HG03280 (cell line): ENCODE results near the gene SH3TC1.

Source experiments
- ATAC-seq: cut with Tn5 transposase; IDR thresholded peaks from one replicate; pipeline ENCODE4 v1.9.1; 2021; ENCODE audit warnings: mild to moderate bottlenecking, moderate library complexity; ENCODE audit not compliant: unreplicated experiment

Gene SH3TC1

DNA sequence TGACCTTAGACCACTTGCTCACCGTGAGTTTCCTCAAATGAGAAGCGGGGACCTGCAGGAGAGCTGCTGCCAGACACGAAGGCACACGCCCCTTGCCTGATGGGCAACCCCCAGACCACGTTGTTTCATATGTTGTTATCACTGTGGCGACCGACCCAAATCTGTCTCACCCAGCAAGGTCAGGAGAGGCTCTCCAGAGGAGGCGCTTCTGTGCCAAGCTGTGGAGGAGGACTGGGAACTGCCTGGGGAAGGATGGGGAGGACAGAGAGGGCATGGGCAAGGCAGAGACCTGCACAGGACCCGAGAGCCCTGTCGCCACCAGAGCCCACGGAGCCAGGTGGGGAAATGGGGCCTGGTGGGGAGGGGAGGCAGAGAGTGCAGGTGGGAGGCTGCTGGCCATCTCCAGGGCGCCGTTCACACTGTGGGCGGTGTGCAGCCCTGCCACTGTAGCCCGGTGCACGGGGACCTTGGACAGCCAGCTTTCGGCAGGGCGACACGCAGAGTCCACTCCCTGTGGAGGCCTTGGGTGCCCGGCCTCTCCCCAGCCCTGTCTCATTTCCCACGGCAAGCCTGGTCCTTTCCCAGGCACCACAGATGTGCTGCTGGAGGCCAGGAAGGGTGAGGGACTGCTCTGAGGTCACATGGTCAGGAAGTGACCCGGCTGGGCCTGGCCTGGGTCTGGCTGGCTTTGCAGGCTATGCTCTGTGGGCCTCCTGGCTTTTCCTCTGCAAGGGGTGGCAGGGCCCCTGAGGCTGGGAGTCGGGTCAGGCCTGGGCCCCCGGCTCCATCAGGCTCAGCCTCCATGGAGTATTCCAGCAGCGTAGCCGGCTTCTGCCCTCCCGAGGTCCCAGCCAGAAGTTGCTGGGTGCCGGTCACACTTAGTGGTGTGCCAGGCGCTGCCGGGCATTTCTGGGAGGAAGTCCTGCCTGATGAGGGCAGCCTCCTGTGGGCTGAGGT is 73.7 kb downstream of the SH3TC1 start:
- ATAC-seq = no peak

DNA sequence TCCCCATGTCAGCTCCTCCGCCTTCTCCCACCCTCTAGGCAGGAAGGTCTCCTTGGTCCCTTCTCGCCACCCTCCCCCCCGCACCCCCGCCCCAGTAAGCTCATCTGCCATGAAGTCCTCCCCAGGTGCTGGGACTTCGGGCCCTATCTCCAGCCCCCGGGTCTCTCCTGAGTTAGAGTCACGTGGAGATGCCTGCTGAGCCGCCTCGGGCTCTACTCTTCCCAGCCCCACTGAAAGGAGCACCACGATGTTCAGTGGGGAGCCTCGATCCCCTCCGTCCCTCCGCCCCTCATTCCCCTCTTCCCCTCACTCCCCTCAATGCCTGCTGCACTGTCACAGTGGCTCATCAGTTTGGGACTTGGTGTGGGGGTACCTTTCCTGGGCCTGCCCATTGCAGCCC is 74.4 kb downstream of the SH3TC1 start:
- ATAC-seq = no peak

DNA sequence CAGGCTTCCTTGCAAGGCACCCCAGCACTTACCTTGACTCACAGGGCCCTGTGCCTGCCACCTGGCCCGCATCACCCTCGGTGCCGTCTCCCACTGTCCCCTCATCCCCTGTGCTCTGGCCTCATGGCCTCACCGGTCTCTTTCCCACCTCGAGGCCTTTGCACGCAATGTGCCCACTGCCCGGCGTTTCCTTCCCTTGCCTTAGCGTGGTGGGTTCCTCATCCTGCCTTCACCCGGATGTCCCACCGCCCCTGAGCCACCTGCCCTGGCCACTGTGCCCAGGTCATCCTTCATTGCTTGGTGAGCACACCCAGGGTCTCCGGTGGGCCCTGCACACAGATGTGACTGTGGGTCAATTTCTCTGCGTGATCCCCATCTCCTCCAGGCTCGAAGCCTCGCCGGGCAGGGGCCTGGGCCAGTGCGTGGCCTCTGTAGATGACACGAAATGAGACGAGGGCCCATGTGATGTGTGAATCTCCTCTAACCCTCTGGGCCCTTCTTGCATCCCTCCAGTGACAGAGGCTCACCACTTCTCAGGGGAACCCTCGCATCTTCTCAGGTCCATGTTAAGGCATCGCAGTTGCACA is 75.1 kb downstream of the SH3TC1 start:
- ATAC-seq = no peak

GRCh38 chr4:8274765-8275547 is 75.9 kb downstream of the SH3TC1 start:
- no peak for ATAC-seq

- ATAC-seq = no peak
Measured at GRCh38 chr4:8275548-8275910, 76.4 kb downstream of the SH3TC1 start.

DNA sequence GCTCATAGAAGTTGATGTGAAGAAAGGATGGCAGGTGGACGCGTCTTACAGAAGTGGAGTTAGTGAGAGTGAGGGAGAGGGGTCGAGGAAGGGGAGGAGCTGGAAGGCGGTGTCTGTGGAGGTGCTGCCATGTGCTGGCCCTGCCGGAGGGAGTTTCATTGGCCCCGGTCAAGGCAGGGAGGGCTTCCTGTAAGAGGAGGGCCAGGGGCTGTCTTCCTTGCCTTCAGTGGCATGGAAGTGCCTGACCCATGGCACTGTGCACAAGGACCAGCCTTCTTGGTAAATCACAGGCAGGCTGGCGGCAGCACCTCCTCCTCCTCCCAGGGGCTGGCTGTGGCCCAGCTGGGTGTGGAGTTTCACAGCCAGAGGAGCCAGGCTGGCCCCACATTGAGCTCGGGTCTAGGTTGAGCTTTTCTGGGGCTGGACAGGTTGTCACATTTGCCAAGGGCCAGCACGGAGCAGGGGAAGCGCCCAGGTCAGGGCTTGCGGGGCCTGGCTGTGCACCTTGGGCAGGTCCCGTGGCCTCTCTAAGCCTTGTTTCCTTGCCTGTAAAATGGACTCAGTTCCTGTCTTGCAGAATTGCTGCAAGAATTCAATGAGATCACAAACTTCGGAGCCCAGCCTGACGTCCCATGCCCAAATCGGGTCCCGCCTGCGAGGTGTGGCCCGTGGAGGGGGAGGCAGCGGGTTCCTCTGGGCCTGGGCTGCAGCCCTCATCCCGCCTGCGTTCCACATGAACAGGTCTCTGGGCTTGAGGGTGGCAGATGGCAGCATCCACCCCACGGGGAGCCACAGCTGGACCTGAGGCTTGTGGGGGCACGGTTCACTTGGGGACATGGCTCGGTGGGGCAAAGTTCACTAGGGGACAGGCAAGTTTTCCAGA is 77.5 kb downstream of the SH3TC1 start:
- no peak for ATAC-seq

GRCh38 chr4:8277356-8278008 is 78.4 kb downstream of the SH3TC1 start:
- ATAC-seq = no peak

- no peak for ATAC-seq
Measured at GRCh38 chr4:8278009-8278395, 78.9 kb downstream of the SH3TC1 start.

GRCh38 chr4:8278421-8279287 is 79.6 kb downstream of the SH3TC1 start:
- no peak for ATAC-seq

DNA sequence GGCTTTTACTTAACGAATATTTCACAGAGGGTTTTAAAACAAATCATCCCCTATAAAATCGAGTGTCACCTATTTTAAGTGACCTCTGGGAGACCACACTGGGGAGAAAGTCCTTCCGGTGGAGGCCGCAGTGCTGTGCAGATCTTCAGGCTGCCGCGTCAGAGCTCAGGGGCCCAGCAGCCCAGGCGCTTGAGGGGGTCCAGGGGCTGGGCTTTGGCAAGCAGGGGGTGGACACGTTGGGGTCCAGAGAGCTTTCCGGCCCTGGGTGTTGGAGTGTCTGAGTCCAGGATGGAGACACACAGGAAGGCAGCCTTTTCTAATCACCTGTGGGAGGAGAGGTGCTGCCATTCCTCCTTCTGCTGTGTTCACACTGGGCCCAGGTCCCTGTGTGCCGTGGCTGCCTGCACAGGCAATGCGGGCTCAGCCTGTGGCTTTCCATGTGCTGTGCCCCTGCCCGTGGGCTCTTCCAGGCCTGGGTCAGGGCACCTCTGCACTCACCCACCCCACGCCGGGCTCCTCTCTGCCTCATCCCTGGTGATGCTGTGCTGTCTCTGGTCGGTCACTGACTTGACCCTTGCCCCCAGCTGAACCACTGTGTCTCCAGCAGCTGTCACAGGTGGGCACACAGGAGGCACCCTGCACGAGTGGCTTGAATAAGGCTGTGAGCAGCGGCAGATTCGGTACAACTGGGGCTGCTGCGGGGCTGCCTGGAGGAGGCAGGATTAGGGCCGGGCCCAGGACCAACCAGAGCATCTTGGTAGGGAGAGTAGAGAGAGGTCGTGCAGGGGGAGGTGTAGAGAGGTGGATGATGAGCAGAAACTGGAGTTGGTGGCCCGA is 80.4 kb downstream of the SH3TC1 start:
- no peak for ATAC-seq

DNA sequence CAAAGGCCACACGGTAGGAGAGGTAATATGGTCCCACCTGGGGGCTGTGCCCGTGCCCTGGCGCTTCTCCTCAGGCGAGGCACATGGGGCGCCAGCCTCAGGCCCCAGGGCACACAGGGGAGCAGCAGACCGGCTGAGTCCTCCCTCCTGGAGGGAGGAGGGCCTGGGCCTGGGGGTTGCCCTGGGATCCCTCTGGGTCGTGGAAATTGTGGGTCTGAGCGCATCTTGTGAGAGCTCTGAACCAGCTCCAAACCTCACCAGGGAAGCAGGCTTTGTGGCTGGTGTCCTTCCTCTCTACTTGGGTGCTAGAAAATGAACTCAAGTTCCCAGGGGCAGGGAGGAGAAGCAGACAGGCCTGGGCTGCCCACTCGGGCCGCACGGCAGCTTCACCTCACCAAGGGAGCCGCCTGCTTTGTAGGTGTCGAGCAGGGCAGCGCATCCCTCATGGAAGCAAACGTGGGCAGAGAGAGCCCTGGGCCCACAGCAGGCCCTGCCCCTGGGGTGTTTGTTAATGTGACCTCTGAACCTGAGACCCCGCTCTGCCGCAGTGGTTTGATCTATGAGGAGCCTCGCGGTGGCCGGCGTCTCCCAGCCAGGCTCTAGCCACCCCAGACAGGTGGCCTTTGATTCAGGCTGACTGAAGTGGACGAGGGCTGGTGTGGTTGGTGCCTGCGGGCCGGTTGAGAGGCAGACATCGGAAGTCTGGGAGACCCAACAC is 81.2 kb downstream of the SH3TC1 start:
- no peak for ATAC-seq

GRCh38 chr4:8280876-8281440 is 81.9 kb downstream of the SH3TC1 start:
- no peak for ATAC-seq

DNA sequence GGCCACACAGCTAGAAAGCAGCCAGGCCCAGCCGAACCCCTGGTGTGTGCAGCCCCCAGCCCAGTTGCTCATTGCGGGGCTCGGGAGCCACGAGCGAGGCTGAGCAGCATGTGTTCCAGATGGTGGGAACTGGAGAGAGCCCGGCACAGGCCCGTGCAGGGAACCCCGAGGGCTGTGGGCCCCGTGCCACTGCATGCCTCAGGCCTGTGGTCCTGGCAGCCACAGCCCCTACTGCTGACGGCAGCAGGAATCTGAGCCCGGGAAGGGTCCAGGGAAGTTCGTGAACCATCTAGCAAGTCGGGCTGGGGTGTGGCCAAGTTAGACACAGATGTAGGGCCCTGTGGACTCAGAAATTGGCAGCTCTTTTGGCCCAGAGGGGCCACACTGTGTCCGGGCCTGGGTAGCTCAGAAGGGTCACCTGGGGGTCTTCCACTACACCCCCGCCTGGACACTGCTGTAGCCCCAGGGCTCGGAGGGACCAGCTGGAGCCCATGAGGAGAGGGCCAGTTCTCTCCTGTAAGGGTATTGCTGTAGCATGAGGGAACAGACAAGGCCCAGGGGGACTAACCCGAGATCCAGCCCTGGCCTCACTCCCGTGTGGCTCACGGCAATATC is 82.5 kb downstream of the SH3TC1 start:
- ATAC-seq = no peak

DNA sequence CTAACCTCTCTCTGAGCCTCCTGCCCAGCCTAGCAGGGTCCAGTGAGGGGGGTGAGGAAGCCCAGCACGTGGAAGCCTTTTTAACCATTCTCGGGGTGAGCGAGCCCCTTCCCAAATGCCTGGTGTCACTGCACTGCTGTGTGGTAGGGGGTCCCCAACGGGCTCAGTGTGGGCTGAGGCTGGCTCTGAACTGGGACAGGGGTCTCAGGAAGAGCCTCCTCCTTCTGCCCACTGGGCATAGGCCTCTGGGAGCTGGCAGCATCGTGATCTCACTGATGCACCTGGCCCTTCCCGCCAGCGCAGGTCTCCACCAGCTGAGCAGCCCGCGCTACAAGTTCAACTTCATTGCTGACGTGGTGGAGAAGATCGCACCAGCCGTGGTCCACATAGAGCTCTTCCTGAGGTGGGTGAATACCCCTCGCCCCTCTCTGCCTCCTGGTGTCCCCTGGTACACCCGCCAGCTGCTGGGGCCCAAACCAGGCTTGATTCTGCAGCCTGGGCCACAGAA is 83.1 kb downstream of the SH3TC1 start:
- no peak for ATAC-seq

DNA sequence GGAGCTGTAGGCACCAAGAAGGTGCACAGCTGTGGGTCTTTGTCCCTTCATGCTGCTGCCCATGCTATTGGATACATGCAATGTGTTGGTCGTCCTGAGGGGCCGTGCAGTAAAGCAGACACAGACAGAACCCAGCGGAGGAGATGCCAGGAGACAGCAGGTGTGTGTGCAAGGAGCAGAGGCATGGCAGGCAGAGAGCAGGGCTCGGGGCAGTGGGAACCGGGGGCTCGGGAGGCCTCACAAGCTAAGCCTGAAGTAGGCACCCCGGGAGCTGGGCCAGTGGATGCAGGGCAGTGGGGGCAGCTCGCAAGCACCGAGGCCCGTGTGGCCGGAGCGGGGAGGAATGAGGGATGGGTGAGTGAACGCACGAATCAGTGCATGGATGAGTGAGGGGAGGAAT is 83.7 kb downstream of the SH3TC1 start:
- ATAC-seq = no peak

DNA sequence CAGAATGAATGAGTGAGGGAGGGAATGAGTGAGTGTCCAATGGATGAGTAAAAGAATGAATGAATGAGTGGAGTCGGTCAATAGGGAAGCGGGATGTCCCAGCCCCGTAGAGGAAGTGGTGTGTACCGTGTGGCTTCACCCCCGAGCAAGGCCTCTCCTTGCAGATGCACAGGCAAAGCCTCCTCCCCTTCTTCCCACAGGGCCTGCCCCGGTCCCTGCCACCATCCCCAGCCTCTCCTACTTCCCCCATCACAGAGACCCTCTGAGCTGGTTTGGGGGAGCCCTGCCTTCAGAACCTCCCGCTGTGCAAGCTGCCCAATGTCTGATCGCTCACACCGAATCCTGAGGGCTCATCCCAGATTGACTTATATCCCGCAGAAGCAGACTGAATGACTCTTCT is 84.1 kb downstream of the SH3TC1 start:
- ATAC-seq = no peak

GRCh38 chr4:8283631-8284121 is 84.6 kb downstream of the SH3TC1 start:
- no peak for ATAC-seq
